Thyroid gland (tissue), 4 donors: ENCODE measurements around the gene ZBED4. TPM values are rescaled to one million over a fixed set of nuclear protein-coding genes. Genes with fewer than 3 reads are reported as not detected.

ENCODE experiments used
- DNase-seq, 2 donors: peaks; one replicate each; pipeline ENCODE4 v3.0.0-alpha.2; 2019
- H3K27ac ChIP-seq, 3 donors: fragments of 200-600 bp; sonication (generic); 1 replicate in 2 of 3; 2 replicates in 1 of 3; pipeline ENCODE4 v1.5.1; 2016 to 2019; ENCODE audit warnings: mild to moderate bottlenecking in 1 of 3, moderate library complexity in 1 of 3
- H3K27me3 ChIP-seq: fragments of 200-600 bp; sonication (generic); one replicate; pipeline ENCODE4 v1.5.1; 2019
- H3K36me3 ChIP-seq, 2 donors: fragments of 200-600 bp; sonication (generic); one replicate each; pipeline ENCODE4 v1.5.1; 2016 to 2019
- H3K4me1 ChIP-seq, 2 donors: fragments of 200-600 bp; sonication (generic); one replicate each; pipeline ENCODE4 v1.5.1; 2017 to 2019
- H3K4me3 ChIP-seq, 3 donors: fragments of 200-600 bp; sonication (generic); replicated peaks in 1 of 3; 1 replicate in 2 of 3; 2 replicates in 1 of 3; pipeline ENCODE4 v1.5.1; 2016; ENCODE audit warnings: mild to moderate bottlenecking in 1 of 3
- H3K9me3 ChIP-seq: fragments of 200-600 bp; sonication (generic); one replicate; pipeline ENCODE4 v1.5.1; 2017
- CTCF ChIP-seq, 6 experiments: fragments of 200-600 bp in 3 of 6; fragments of 450-650 bp in 3 of 6; sonication (generic) in 3 of 6; IDR thresholded peaks; one replicate each; pipeline ENCODE4 v1.5.1; 2016 to 2019; ENCODE audit warnings: antibody characterized with exemption in 6 of 6, mild to moderate bottlenecking in 2 of 6, inconsistent platforms in 1 of 6, moderate library complexity in 1 of 6
- POLR2A ChIP-seq, 2 donors: fragments of 450-650 bp; IDR thresholded peaks; one replicate each; pipeline ENCODE4 v1.6.1; 2017; ENCODE audit warnings: antibody characterized with exemption in 2 of 2, mild to moderate bottlenecking in 2 of 2, moderate library complexity in 1 of 2
- WGBS, 2 donors: methylation state at CpG; one replicate each; pipeline ENCODE4 v1.1.5; 2017; 5-methylcytosine and 5-hydroxymethylcytosine counted together
- intact Hi-C: fragments of 100-400 bp; cut with DNase I; formaldehyde crosslinking; loops from one replicate; pipeline ENCODE4 v1.15.1; 2023
- small RNA-seq: library from RNA; depleted of rRNA; stranded (forward); fragments of <200 nt; gene quantifications from one replicate; pipeline ENCODE3, GENCODE V24; 2016
- total RNA-seq, 4 donors: library from RNA; depleted of rRNA; stranded (reverse); fragments of >200 nt; gene quantifications; one replicate each; pipeline ENCODE4 v1.2.3, GENCODE V29; 2016

Gene ZBED4
- total RNA-seq, 4 donors from 2014 or later, result 9.4 to 15.8 (median 10.1) TPM

DNA sequence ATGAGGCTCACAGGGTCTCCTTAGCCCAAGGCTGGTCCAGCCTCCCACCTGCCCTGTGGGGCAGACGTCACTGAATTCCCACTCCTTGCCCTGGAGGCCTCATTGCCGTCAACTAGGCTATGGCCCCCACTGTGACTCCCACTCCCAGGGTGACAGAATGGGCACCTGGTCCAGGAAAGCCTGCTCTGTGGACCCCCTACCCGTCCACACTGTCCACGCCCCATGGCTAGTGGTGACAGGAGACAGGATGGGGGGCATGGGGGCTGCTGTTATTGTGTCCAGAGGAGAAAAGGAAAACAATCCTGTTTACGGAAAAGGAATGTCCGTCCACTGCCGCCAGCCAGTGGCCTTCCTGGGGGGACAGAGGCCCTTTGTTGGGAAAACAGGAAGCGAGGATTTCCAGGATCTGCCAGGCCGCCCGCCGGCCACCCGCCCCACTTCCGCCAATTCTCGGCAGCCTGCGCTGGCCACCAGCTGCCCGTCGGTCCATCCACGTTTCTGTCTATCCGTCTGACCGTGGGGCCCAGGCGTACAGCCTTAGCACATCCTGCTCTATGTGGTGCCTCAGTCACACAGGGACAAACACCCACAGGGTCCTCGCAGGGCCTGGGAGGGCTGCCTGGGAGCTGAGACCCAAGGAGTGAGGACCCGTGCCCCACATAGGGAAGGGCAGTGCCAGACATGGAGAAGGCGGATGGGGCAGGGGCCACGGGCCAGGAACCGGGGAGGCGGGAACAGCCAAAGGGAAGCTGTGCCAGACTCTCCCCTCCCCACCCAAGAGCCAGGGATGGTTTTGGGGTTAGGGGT lies 84.3 kb downstream of the ZBED4 start:
- H3K27ac ChIP-seq, result peak overlapping the region; percentile 96 to 99 (median 96)
- H3K27me3 ChIP-seq, result no peaks in the 10 kb centered on the region
- TF ChIP-seq POLR2A (IDR thresholded peaks at IDR 0.05), result no peak
- DNase-seq, result peak; percentile 26 to 32
- no peak overlapping the region for H3K4me3 ChIP-seq
- no peaks in the 10 kb centered on the region for H3K9me3 ChIP-seq
- no peaks in the 10 kb centered on the region for H3K36me3 ChIP-seq
- 83 to 87% methylated on average over 20 to 27 of the region's 27 CpGs for WGBS, 2 donors
- H3K4me1 ChIP-seq, result peaks cover 35 to 53% of the 10 kb centered on the region in 2 donors
- intact Hi-C loops, result no loop called here

DNA sequence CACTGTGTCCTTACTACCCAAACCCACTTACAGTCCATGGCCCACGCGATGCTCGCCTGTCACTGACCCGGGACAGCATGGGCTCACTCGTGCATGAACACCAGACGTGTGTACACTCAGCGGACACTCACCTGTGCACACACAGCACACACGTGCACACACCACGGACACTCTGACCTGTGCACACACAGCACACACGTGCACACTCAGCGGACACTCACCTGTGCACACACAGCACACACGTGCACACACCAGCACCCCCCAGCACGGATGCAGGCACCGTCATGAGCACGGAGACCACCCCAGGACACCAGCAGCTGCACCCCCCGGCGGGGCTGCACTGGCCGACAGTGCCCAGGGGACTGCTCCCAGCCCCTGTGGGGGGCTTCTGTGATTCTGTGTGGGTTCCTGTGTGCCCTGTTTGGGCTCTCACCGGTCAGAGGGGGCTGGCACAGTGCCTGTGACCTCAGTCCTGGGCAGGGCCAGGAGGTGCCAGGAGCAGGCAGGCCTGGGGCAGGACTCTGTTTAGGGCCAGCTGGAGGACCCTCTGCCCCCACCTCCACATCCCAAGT lies 85.0 kb downstream of the ZBED4 start:
- H3K9me3 ChIP-seq, result no peaks in the 10 kb centered on the region
- DNase-seq, result no peak
- no peak overlapping the region for H3K4me3 ChIP-seq
- H3K27ac ChIP-seq, result peak overlapping the region in 2 of 3 donors; percentile 40 to 96
- peaks cover 28 to 46% of the 10 kb centered on the region in 2 donors for H3K4me1 ChIP-seq
- H3K36me3 ChIP-seq, result no peaks in the 10 kb centered on the region
- WGBS, 2 donors, result 73 to 77% methylated on average over 17 to 18 of the region's 19 CpGs
- intact Hi-C loops, result no loop called here
- H3K27me3 ChIP-seq, result no peaks in the 10 kb centered on the region
- TF ChIP-seq CTCF (IDR thresholded peaks at IDR 0.05), result no peak
- TF ChIP-seq POLR2A (IDR thresholded peaks at IDR 0.05), result no peak

Small RNA genes within 50 kb of the gene (small RNA-seq; reads per million reads assigned to genes)
- gene AL117328.1, result not detected
- not detected for gene RF00017

Other genes starting within 250 kb of the ZBED4 start
- gene BRD1, start 26.0 kb upstream of the ZBED4 start, total RNA-seq, result 10 to 100 TPM; 32.2 to 51.8 (median 41.6) TPM
- 10 to 100 TPM; 25.5 to 60.5 (median 52.2) TPM for gene ALG12, start 64.6 kb downstream of the ZBED4 start, total RNA-seq
- gene CRELD2, start 64.8 kb downstream of the ZBED4 start, total RNA-seq, result 100 to 1,000 TPM in 3 of 4 donors, 10 to 100 TPM in 1; 50.3 to 244 (median 154) TPM
- gene PIM3, start 106.9 kb downstream of the ZBED4 start, total RNA-seq, result 100 to 1,000 TPM in 1 of 4 donors, 10 to 100 TPM in 3; 45.4 to 108 (median 73.2) TPM
- not detected for gene IL17REL, start 158.9 kb downstream of the ZBED4 start, total RNA-seq
- not detected for gene TTLL8, start 204.5 kb downstream of the ZBED4 start, total RNA-seq
- gene MLC1, start 231.6 kb downstream of the ZBED4 start, total RNA-seq, result under 1 TPM in 1 of 4 donors, not detected in 3; 0.11 TPM
- 1 to 10 TPM in 2 of 4 donors, under 1 TPM in 2; 0.33 to 1.5 (median 1.0) TPM for gene MOV10L1, start 236.2 kb downstream of the ZBED4 start, total RNA-seq